K562 (cell line): ENCODE results near the gene BMP6. TPM values are rescaled to one million over a fixed set of nuclear protein-coding genes. Genes with fewer than 3 reads are reported as not detected.

ENCODE experiments used
- ARID4B ChIP-seq: sonication (generic); formaldehyde crosslinking; IDR thresholded peaks from 2 replicates; pipeline ENCODE4 v1.8.0; 2022; ENCODE audit warnings: mild to moderate bottlenecking, missing genetic modification reagents
- ATF1 ChIP-seq, 2 experiments: fragments of 450-650 bp in 1 of 2; IDR thresholded peaks; 2 replicates each; pipeline ENCODE4 v1.6.1; 2016; ENCODE audit warnings: missing compliant biosample characterization in 1 of 2, missing genetic modification characterization in 1 of 2
- CBFA2T3 ChIP-seq: fragments of 450-650 bp; IDR thresholded peaks from 2 replicates; pipeline ENCODE4 v1.6.1; 2017
- CREB1 ChIP-seq, 2 experiments: sonication (generic) in 1 of 2; formaldehyde crosslinking in 1 of 2; IDR thresholded peaks; 2 replicates each; pipeline versions ENCODE4 v1.6.1 to v1.8.0; 2012 to 2022; ENCODE audit warnings: inconsistent platforms in 1 of 2, mild to moderate bottlenecking in 1 of 2, missing genetic modification reagents in 1 of 2, moderate library complexity in 1 of 2
- EGR1 ChIP-seq: fragments of 450-650 bp; conservative IDR thresholded peaks from 2 replicates; pipeline ENCODE4 v1.6.1; 2017; ENCODE audit warnings: mild to moderate bottlenecking
- ELF4 ChIP-seq: fragments of 450-650 bp; formaldehyde crosslinking; IDR thresholded peaks from 2 replicates; pipeline ENCODE4 v1.4.0; 2022; ENCODE audit warnings: missing genetic modification characterization
- FIP1L1 ChIP-seq: fragments of 200-400 bp; formaldehyde crosslinking; IDR thresholded peaks from 2 replicates; pipeline ENCODE4 v1.6.1; 2018; ENCODE audit warnings: mild to moderate bottlenecking, low read depth, low read length; ENCODE audit not compliant: poor library complexity, severe bottlenecking
- HEY1 ChIP-seq: fragments of 250-450 bp; sonication (Bioruptor Pico); IDR thresholded peaks from 2 replicates; pipeline ENCODE4 v1.5.0; 2020; ENCODE audit warnings: mild to moderate bottlenecking, moderate library complexity, borderline replicate concordance
- KLF1 ChIP-seq: fragments of 450-650 bp; IDR thresholded peaks from 2 replicates; pipeline ENCODE4 v1.6.1; 2016; ENCODE audit warnings: missing genetic modification characterization, missing compliant biosample characterization
- NFRKB ChIP-seq: fragments of 450-650 bp; IDR thresholded peaks from 2 replicates; pipeline ENCODE4 v1.6.1; 2016; ENCODE audit warnings: low read depth
- STAT5B ChIP-seq: fragments of 250-450 bp; sonication (Bioruptor Pico); IDR thresholded peaks from 2 replicates; pipeline ENCODE4 v1.8.0; 2021; ENCODE audit warnings: mild to moderate bottlenecking, inconsistent platforms
- TCF15 ChIP-seq: fragments of 250-450 bp; sonication (Bioruptor Pico); IDR thresholded peaks from 2 replicates; pipeline ENCODE4 v1.8.0; 2022; ENCODE audit warnings: moderate library complexity, mild to moderate bottlenecking, inconsistent platforms
- TRIM24 ChIP-seq, 2 experiments: fragments of 450-650 bp; IDR thresholded peaks; 2 replicates each; pipeline ENCODE4 v1.6.1; 2016
- ZBTB49 ChIP-seq: sonication (generic); formaldehyde crosslinking; IDR thresholded peaks from 2 replicates; pipeline ENCODE4 v1.8.0; 2022; ENCODE audit warnings: missing genetic modification reagents, mild to moderate bottlenecking, borderline replicate concordance
- ZC3H4 ChIP-seq: sonication (generic); formaldehyde crosslinking; IDR thresholded peaks from 2 replicates; pipeline ENCODE4 v1.9.0; 2021; ENCODE audit warnings: missing genetic modification reagents, borderline replicate concordance
- ZNF134 ChIP-seq: fragments of 250-450 bp; sonication (Bioruptor Pico); conservative IDR thresholded peaks from 2 replicates; pipeline ENCODE4 v1.4.0; 2020
- ZNF3 ChIP-seq: fragments of 250-450 bp; sonication (Bioruptor Pico); IDR thresholded peaks from 2 replicates; pipeline ENCODE4 v1.5.0; 2021; ENCODE audit warnings: mild to moderate bottlenecking, moderate library complexity
- ZNF76 ChIP-seq: fragments of 250-450 bp; sonication (Bioruptor Pico); IDR thresholded peaks from 2 replicates; pipeline ENCODE4 v1.4.0; 2020; ENCODE audit warnings: mild to moderate bottlenecking, moderate library complexity, borderline replicate concordance
- ZNF785 ChIP-seq: fragments of 250-450 bp; sonication (Bioruptor Pico); IDR thresholded peaks from 2 replicates; pipeline ENCODE4 v1.4.0; 2020; ENCODE audit warnings: mild to moderate bottlenecking
- polyA plus RNA-seq, 8 experiments: library from polyadenylated mRNA; depleted of rRNA in 4 of 8; stranded (reverse) in 5 of 8; unstranded in 3 of 8; fragments of >200 nt; fragmentation: Nextera tagmentation in 2 of 8; fragmentation: Illumina TruSeq in 1 of 8; extraction: Ambion mirVana in 2 of 8; extraction: Trizol in 1 of 8; gene quantifications; 2 replicates each; pipeline versions ENCODE4 v1.2.1 to v1.2.3, GENCODE V29; 2011 to 2014; ENCODE audit warnings: inconsistent platforms in 1 of 8, missing spikeins in 1 of 8
- total RNA-seq, 7 experiments: library from RNA; depleted of rRNA in 6 of 7; stranded (reverse); fragments of >200 nt in 6 of 7; fragmentation: Illumina TruSeq in 2 of 7; extraction: Trizol in 2 of 7; gene quantifications; 2 replicates each; pipeline versions ENCODE4 v1.2.1 to v1.2.3, GENCODE V29; 2011 to 2021; ENCODE audit warnings: low replicate concordance in 1 of 7
- TF ChIP-seq, protein P1 (sequence below): IDR thresholded peaks from 3 replicates; pipeline ENCODE4 v1.6.1; 2011; ENCODE audit warnings: borderline replicate concordance, mild to moderate bottlenecking; ENCODE audit not compliant: insufficient read length, insufficient read depth
- TF ChIP-seq, protein P2 (sequence below): fragments of 250-450 bp; sonication (Bioruptor Pico); IDR thresholded peaks from 2 replicates; pipeline ENCODE4 v1.9.0; 2021; ENCODE audit warnings: mild to moderate bottlenecking

The BMP6 gene
- total and polyA plus RNA-seq, 9 of the 15 experiments (the other 6 are each of a cell fraction or from before 2014, with no cell fraction given): 0.01 to 0.13 (median 0.06) TPM; not detected in 3

DNA sequence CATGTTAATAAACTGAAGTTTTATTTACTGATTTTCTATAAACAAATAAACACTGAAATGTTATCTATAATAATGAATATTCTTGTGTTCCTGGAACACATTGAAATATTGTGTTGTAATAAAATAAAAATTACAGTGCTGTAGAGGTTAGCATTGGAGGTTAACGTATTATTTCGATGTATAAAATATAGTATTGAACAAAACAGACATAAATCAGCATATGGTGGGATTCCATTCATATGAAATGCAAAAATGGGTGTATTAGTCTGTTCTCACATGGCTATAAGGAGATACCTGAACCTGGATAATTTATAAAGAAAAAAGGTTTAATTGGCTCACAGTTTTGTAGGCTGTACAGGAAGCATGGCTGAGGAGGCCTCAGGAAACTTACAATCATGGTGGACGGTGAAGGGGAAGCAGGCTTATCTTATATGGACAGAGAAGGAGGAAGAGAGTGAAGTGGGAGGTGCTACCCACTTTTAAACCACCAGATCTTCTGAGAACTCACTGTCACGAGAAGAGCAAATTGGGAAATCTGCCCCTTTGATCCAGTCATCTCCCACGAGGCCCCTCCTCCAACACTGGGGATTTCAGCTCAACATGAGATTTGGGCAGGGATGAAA, 24.6 kb upstream of the BMP6 start (continued):
- TF ChIP-seq STAT5B (no peak), ZNF134 (CRISPR knock-in tag) (no peak), ARID4B (no peak), TCF15 (CRISPR knock-in tag) (no peak), KLF1 (tag) (no peak), CBFA2T3 (peak; percentile 79), HEY1 (CRISPR knock-in tag) (no peak), ZC3H4 (CRISPR knock-in tag) (no peak), EGR1 (no peak), ZNF785 (CRISPR knock-in tag) (no peak), TRIM24 (IDR thresholded peaks at IDR 0.05) (peak; percentile 96 to 97), NFRKB (peak; percentile 66; the same call in 1 of the 2 replicates), CREB1 (IDR thresholded peaks at IDR 0.05) (no peak), CREB1 (CRISPR knock-in tag; IDR thresholded peaks at IDR 0.05) (no peak), ZBTB49 (CRISPR knock-in tag) (no peak), ZNF3 (CRISPR knock-in tag) (no peak), ATF1 (CRISPR knock-in tag; IDR thresholded peaks at IDR 0.05) (no peak), ATF1 (tag; IDR thresholded peaks at IDR 0.05) (no peak), ZNF76 (CRISPR knock-in tag) (no peak), ELF4 (0 out of 2 replicates have a peak, but pooled peaks have one; percentile 7), FIP1L1 (no peak)
- TF ChIP-seq, protein P1, sequence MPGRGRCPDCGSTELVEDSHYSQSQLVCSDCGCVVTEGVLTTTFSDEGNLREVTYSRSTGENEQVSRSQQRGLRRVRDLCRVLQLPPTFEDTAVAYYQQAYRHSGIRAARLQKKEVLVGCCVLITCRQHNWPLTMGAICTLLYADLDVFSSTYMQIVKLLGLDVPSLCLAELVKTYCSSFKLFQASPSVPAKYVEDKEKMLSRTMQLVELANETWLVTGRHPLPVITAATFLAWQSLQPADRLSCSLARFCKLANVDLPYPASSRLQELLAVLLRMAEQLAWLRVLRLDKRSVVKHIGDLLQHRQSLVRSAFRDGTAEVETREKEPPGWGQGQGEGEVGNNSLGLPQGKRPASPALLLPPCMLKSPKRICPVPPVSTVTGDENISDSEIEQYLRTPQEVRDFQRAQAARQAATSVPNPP: no peak
- TF ChIP-seq, protein P2, sequence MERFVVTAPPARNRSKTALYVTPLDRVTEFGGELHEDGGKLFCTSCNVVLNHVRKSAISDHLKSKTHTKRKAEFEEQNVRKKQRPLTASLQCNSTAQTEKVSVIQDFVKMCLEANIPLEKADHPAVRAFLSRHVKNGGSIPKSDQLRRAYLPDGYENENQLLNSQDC: no peak
